Thoracic aorta (tissue), 2 donors: ENCODE data around the gene CHMP1B. TPM values are rescaled to one million over a fixed set of nuclear protein-coding genes. Genes with fewer than 3 reads are reported as not detected.

ENCODE experiments used
- ATAC-seq: fragments of 150-250 bp; one replicate; pipeline ENCODE4 v1.8.0; 2017; ENCODE audit warnings: low read depth; ENCODE audit not compliant: insufficient number of reproducible peaks, low FRiP score
- DNase-seq: peaks from one replicate; pipeline ENCODE4 v3.0.0-alpha.2; 2020; ENCODE audit warnings: low spot score
- H3K27ac ChIP-seq, 2 donors: fragments of 200-600 bp; sonication (generic); 1 replicate in 1 of 2; 2 replicates in 1 of 2; pipeline ENCODE4 v1.5.1; 2016; ENCODE audit warnings: mild to moderate bottlenecking in 2 of 2, moderate library complexity in 2 of 2
- H3K27me3 ChIP-seq: fragments of 200-600 bp; sonication (generic); replicated peaks from 2 replicates; pipeline ENCODE4 v1.6.0; 2016; ENCODE audit warnings: mild to moderate bottlenecking; ENCODE audit not compliant: insufficient read depth
- H3K36me3 ChIP-seq: fragments of 200-600 bp; sonication (generic); one replicate; pipeline ENCODE4 v1.5.1; 2016
- H3K4me1 ChIP-seq, 2 donors: fragments of 200-600 bp; sonication (generic); 1 replicate in 1 of 2; 2 replicates in 1 of 2; pipeline versions ENCODE4 v1.5.1 to v1.6.0; 2016; ENCODE audit warnings: low read depth in 2 of 2, mild to moderate bottlenecking in 1 of 2; ENCODE audit not compliant: control insufficient read depth in 1 of 2
- H3K4me3 ChIP-seq: fragments of 200-600 bp; sonication (generic); 2 replicates; pipeline ENCODE4 v1.5.1; 2016; ENCODE audit warnings: mild to moderate bottlenecking
- H3K9me3 ChIP-seq: fragments of 200-600 bp; sonication (generic); 2 replicates; pipeline ENCODE4 v1.5.1; 2016
- total RNA-seq, 2 donors: library from RNA; depleted of rRNA; stranded (reverse); fragments of >200 nt; gene quantifications; one replicate each; pipeline versions ENCODE4 v1.1.0 to v1.2.3, GENCODE V29; 2016
- TF ChIP-seq, protein P1 (sequence below): fragments of 200-600 bp; sonication (generic); IDR thresholded peaks from one replicate; pipeline ENCODE4 v1.5.1; 2019; ENCODE audit warnings: antibody characterized with exemption

CHMP1B gene
- total RNA-seq, 2 donors from 2014 or later = 41.8 to 59.8 TPM

DNA sequence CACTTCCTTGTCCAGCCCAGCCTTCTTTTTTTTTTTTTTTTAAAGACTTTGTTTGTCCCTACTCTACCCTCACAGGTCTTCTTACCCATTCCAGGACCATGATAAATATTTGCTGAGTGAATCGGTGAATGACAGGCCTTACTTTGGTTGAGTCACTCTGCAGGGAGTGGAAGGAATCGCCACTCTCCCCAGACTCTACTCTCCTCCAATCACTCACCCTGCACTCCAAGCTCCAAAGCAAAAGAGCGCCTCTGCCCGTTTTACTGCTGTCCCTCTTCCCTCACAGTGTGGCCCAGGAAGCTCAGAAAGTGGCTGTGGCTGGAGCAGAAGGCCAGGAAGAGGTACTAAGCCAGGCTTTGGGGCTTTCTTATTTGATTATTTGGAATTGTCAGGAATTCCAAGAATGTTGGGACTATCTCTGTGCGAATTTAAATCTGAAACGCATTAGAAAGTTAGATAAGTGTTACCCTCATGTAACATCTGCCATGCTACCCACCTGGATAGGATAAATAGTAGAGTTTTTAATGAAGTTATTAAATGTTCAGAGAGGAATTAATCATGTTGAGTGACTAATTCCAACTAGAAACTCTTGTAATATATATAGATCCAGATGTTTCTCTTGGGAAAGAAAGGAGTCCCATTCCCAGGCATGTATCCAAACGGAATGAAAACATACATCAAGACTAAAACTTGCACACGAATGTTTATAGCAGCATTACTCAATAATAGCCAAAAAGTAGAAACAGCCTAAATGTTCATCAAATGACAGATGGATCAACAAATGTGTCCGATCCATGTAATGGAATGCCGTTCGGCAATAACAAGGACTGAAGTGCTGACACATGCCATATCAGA is 43.0 kb upstream of the CHMP1B start:
- H3K9me3 ChIP-seq = no peaks in the 10 kb centered on the region
- no peaks in the 10 kb centered on the region for H3K4me1 ChIP-seq
- no peak overlapping the region for H3K27ac ChIP-seq
- TF ChIP-seq, protein P1, sequence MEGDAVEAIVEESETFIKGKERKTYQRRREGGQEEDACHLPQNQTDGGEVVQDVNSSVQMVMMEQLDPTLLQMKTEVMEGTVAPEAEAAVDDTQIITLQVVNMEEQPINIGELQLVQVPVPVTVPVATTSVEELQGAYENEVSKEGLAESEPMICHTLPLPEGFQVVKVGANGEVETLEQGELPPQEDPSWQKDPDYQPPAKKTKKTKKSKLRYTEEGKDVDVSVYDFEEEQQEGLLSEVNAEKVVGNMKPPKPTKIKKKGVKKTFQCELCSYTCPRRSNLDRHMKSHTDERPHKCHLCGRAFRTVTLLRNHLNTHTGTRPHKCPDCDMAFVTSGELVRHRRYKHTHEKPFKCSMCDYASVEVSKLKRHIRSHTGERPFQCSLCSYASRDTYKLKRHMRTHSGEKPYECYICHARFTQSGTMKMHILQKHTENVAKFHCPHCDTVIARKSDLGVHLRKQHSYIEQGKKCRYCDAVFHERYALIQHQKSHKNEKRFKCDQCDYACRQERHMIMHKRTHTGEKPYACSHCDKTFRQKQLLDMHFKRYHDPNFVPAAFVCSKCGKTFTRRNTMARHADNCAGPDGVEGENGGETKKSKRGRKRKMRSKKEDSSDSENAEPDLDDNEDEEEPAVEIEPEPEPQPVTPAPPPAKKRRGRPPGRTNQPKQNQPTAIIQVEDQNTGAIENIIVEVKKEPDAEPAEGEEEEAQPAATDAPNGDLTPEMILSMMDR = no peak
- H3K36me3 ChIP-seq = no peaks in the 10 kb centered on the region
- ATAC-seq (no peak), DNase-seq (no peak)
- H3K4me3 ChIP-seq = no peak overlapping the region
- H3K27me3 ChIP-seq = no peaks in the 10 kb centered on the region

- DNase-seq (no peak), ATAC-seq (no peak)
- no peak overlapping the region for H3K4me3 ChIP-seq
- no peaks in the 10 kb centered on the region for H3K36me3 ChIP-seq
- no peak overlapping the region for H3K27ac ChIP-seq
- H3K27me3 ChIP-seq = no peaks in the 10 kb centered on the region
- H3K4me1 ChIP-seq = no peaks in the 10 kb centered on the region
- H3K9me3 ChIP-seq = no peaks in the 10 kb centered on the region
- TF ChIP-seq, protein P1 = no peak
Measured at GRCh38 chr18:11809895-11810294, 41.3 kb upstream of the CHMP1B start.

DNA sequence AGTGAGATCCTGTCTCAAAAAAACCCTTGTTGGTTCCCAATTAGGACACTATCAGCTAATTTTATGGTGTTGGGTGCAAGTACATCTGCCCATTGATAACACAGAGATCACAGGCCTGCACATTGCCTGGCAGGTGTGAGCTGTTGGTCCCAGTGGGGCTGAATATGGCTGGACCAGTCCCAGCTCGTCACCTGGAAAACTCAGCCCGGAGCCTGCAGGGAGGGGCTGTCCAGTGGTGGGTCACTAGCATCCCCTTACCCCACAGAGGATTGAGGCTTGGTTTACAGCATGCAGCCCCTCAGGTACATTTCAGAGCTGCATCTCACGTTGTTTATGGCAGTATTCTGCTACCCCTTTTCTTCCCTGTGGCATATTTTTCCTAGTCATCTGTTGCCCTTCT is 40.8 kb upstream of the CHMP1B start:
- H3K9me3 ChIP-seq = no peaks in the 10 kb centered on the region
- H3K4me3 ChIP-seq = no peak overlapping the region
- ATAC-seq (no peak), DNase-seq (no peak)
- no peak overlapping the region for H3K27ac ChIP-seq
- TF ChIP-seq, protein P1 = no peak
- H3K27me3 ChIP-seq = no peaks in the 10 kb centered on the region
- H3K36me3 ChIP-seq = no peaks in the 10 kb centered on the region
- no peaks in the 10 kb centered on the region for H3K4me1 ChIP-seq

DNA sequence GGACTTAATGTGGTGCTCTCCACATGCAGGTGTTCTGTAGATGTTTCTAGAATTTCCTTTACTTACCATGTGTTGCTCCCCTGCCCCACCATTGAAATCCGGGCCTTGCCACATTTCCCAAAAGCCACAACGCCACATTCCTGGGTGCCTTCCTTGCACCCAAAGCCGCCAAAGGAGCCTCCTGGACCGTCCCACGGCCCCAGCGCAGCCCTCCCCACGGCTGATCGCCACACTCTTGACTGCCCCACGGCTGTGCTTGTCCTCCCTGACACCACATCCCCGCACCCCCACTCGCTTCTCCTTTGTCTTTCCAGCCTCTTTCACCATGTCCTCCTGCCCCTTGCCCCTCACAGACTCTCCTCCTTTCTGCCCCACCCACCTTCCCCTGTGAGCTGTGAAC is 40.2 kb upstream of the CHMP1B start:
- H3K4me3 ChIP-seq = no peak overlapping the region
- no peaks in the 10 kb centered on the region for H3K27me3 ChIP-seq
- H3K36me3 ChIP-seq = no peaks in the 10 kb centered on the region
- H3K27ac ChIP-seq = no peak overlapping the region
- TF ChIP-seq, protein P1 = no peak
- no peak for DNase-seq
- ATAC-seq = no peak
- no peaks in the 10 kb centered on the region for H3K9me3 ChIP-seq
- H3K4me1 ChIP-seq = no peaks in the 10 kb centered on the region

- TF ChIP-seq, protein P1 = no peak
- no peak for DNase-seq
- Histone ChIP-seq H3K4me3 (no peak overlapping the region), H3K36me3 (no peaks in the 10 kb centered on the region), H3K27me3 (no peaks in the 10 kb centered on the region), H3K9me3 (no peaks in the 10 kb centered on the region), H3K4me1 (no peaks in the 10 kb centered on the region), H3K27ac (no peak overlapping the region)
- ATAC-seq = no peak
Measured at GRCh38 chr18:11817229-11817628, 34.0 kb upstream of the CHMP1B start.
